GM19240 (cell line): ENCODE measurements around the gene NFE2L2.
"Not testable (repeated sequence)": the region's sequence is repeated elsewhere in the genome, so short reads cannot be mapped to it uniquely, and the experiment has no call there.

Experiments
- DNase-seq: peaks from one replicate; pipeline ENCODE4 v3.0.0; 2011; ENCODE audit warnings: low spot score; ENCODE audit not compliant: insufficient read length

Gene NFE2L2

DNA sequence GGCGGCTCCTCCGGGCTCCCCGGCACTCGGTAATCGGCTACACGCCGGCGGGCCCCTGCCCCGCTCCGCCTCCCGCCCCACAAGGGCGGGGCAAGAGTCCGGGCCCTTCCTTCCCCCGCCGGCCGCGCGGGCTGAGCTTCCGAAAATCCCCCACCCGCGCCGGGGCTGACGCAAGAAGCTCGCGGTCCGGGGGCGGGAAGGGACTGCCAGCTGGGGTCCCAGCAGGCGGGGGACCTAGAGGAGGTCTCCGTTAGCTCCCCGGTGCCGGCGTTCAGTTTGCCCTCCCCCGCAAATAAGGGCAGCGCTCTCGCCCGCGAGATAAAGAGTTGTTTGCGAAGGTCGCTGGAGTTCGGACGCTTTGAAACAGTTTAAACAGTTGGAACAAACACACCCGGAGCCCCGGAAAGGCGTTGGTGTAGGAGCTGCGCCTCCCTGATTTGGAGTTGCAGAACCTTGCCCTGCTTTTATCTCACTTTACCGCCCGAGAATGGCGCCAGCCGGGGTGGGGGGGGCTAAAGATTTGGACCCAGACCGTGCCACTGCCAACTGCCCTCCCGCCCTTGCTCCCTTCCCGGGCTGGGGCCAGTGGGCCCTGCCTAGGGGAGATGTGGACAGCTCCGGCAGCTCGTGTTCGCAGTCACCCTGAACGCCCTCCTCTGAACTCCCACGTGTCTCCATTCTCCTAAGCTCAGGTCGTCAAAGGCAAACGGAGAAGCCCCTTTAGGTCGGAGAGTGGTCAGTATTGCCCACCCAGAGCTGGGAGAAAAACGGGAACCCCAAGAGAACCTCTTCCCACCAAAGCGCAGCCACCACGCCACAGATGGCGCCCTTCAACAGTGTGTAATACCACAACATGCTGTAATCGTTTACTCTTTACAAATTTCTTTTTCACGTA, at the start of gene NFE2L2:
TSS of gene NFE2L2 (minus strand) at position 35 of the 895 bp plus-strand sequence. CDS start 151 bp downstream, outside the sequence.
- peak; percentile 74 for DNase-seq

GRCh38 chr2:177314194-177314593, 49.7 kb upstream of the NFE2L2 start:
- DNase-seq = no peak

- DNase-seq = no peak
Observed at GRCh38 chr2:177313162-177313781, 48.7 kb upstream of the NFE2L2 start.

DNA sequence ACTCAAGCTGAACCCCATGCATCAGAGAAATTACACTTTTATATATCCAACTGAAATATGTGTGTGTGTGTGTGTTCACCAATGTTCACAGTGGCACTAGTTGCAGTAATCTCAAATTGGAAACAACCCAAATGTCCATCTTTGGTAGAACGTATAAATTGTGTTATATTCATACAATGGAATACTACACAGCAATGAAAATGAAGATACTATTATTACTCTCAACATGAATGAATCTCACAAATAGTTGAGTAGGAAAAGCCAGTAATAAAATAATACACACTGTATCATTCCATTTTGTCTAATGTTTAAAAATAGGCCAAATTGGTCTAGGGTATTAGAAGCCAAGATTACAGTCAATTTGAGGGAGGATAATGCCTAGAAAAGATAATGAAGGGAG, 48.0 kb upstream of the NFE2L2 start:
- DNase-seq = no peak

DNA sequence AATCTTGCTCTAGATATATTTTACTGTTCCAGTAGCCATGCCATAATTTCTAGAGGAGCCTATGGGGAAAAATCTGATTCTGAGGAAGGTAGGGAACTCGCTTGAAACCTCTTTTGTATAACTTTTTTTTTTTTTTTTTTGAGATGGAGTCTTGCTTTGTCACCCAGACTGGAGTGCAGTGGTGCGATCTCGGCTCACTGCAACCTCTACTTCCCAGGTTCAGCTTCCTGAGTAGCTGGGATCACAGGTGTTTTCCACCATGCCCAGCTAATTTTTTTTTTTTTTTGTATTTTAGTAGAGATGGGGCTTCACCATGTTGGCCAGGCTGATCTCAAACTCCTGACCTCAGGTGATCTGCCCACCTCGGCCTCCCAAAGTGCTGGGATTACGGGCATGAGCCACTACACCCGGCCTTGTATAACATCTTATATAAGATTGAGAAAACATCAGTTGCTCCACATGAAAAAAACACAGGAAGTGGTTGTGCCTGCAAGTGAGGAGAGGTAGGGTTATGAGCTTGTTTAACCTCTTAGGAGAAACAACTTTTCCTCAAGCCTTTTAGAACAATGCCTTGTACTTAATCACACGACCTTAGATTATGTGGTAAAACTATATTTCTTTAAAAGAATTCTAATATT, 45.3 kb upstream of the NFE2L2 start:
- DNase-seq = not testable (repeated sequence)

DNA sequence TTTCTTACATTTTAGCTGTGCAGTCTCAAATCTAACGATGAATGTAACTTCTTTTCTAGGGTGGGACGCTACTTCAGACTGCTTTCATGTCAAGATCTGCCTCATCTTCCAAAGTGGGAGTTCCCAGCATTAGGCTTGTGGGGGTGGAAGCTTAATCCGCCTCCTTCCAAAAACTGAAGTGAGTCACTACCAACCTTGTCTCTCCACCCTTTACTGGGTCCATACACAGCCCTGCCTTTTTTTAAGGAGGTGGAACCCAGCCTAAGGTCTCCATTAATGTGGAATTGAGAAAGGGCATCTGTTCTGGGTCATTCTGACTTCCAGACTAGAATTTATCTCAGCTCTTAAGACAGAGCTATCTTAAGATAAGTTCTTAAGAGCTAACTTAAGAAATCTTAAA, 42.0 kb upstream of the NFE2L2 start:
- DNase-seq = no peak

GRCh38 chr2:177303939-177304338, 39.4 kb upstream of the NFE2L2 start:
- no peak for DNase-seq

GRCh38 chr2:177302552-177302951, 38.0 kb upstream of the NFE2L2 start:
- no peak for DNase-seq

- no peak for DNase-seq
Observed at GRCh38 chr2:177298191-177298590, 33.7 kb upstream of the NFE2L2 start.

DNA sequence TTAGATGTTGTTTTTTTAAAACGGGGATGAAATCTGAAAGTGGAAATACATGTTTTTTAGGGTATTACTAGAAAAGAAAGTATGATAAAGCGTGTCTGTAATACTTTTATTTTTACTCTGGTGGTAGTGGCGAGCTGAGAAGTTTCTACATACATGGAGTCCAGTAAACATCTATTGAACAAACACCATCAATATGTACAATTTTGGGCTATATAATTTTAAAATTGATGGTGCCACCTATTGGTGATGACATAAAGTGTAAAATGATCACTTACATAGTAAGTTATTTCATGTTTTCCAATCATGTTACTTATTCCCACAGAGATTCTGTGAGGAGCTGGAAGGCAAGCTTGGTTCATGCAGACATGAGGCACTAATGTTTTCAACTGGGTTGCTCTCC, 31.5 kb upstream of the NFE2L2 start:
- DNase-seq = no peak

DNA sequence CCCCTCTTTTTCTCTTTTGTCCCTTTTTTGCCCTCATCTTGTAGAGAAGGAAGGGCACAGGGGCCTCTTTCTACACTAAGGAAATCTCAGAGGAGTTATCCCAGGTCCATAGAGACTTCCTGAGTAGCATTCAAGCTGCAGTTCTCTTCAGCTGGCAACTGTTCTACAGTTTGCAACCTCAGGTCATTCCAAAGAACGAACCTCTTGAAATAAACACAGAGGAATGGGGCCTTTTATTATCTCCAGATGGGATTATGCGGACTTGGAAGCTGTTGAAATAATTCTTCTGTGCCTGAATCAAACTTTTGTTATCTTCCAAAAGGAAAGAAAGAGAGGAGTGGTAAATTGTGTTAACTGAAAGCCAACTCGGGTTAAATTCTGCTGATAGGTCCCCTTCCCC, 31.0 kb upstream of the NFE2L2 start:
- no peak for DNase-seq

DNA sequence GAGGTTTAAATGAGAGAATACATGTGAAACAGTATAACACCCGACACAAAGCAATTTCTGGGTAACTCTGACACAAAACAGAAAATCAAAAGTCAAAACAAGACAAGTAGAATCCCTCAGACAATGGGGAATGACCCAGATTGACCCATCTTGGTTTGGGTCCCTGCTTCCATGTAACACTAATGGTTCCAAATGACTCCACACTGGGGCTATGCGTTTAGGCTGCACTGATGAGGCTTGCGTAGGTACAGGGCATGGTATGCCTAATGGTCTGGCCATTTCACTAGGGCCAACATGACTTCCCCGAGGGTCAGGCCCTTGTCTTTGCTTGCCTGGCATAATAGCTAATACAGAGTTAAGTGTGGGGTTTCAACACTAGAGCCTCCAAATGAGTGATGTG, 27.2 kb upstream of the NFE2L2 start:
- no peak for DNase-seq

GRCh38 chr2:177289824-177290628, 25.5 kb upstream of the NFE2L2 start:
- no peak for DNase-seq

- DNase-seq = no peak
Observed at GRCh38 chr2:177287814-177288213, 23.3 kb upstream of the NFE2L2 start.

DNA sequence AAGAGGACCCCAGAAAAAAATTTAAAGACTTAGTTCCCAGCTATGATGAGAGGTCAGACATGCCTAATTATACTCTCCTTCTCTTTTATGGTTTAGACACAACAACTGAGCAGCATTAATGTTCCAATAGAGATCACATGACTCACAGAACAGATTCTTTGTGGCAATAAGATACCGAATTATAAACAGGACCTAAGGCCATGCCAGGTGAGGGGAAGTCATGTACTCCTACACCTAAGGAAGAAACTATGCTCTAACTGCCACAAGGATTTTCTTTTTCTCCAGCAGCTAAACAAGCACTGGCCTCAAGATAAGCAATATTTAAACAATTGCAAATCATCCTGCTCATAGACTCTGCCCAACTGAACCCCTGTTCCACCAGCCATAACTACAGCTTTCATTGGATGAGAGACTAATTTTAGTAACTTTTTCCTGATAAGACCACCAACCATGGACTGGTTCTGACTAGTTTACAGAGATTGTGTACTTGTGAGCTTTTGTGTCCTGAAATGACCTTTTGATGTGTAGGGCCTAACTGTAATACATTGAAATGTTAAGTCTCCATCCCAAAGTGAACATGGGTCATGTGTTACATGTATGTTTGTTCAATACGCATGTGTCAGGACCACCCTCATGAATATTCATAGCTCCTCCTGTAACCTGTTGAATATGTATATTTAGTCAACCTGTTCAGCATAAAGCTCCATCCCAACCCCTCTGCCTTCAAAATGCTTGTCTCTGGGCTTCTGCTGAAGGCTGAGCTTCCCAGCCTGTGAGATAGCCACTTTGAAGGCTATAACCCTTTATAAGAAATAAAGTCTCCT, 21.6 kb upstream of the NFE2L2 start:
- no peak for DNase-seq

- DNase-seq = no peak
Observed at GRCh38 chr2:177284531-177284930, 20.0 kb upstream of the NFE2L2 start.

DNA sequence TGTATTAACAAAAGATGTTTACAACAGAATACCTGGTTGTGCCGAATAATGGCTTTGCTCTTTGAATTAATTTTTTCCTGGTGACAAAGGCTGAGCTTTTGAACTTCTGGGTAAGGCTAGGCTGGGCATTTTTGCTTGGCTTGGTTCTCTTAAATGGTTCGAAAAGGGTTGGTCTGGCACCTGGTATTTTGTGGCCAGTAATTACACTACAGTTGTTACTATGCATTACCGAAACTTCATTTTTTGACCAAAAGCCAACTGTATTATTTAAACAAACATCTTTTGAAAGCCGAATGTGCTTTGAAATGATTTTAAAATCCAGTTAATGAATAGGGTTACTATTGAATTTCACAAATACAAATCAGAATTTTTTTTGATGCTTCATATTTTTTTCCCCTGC, 19.4 kb upstream of the NFE2L2 start:
- no peak for DNase-seq

GRCh38 chr2:177282787-177283572, 18.5 kb upstream of the NFE2L2 start:
- no peak for DNase-seq

DNA sequence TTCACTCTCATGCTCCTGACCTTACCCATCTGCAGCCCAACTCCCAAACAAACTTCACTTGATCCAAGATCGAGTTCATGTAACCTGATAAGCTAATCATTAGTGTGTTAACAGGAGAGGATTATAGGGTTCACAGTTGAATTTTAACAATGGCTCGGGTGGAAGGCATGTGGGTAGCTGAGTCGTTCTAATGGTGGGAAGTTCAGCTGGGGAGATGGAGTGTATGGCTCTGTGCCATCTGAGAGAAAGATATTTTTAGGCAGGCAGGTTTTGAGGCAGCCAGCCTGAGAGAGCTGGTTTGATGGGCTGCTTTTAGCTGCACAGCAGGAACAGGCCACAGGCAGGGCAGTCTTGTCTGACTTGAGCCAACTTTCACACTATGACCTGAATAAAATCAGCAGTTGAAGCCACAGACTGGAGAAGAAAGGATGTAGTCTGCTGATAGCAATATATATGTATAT, 17.7 kb upstream of the NFE2L2 start:
- DNase-seq = no peak
